ENCODE measurements around the gene PTPRK. TPM values are rescaled to one million over a fixed set of nuclear protein-coding genes. Genes with fewer than 3 reads are reported as not detected.

Gene PTPRK
- total and polyA plus RNA-seq, 7 donors, result 6.0 to 51.3 (median 46.7) TPM

DNA sequence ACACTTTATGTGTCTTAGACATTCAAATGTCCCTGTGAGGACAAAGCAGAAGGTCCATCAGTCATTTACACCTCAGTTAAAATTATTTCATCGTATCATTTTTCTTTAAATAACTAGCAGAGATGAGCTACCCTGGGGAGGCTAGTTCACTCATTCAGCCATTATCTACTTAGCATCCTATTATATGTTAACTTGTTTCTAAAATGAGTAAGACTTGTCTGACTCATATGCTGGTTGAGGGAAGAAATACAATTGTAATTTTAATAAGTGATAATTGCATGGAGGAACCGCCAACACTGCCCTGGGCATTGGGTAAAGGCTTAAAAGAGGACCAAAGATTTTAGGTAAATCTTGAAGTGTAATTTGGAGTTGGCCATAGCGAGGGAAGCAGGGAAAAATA is 12.4 kb upstream of the PTPRK start:
- TF ChIP-seq POLR2AphosphoS5 (IDR thresholded peaks at IDR 0.05), result no peak
- TF ChIP-seq EP300 (IDR thresholded peaks at IDR 0.05), result no peak
- TF ChIP-seq, protein P1, sequence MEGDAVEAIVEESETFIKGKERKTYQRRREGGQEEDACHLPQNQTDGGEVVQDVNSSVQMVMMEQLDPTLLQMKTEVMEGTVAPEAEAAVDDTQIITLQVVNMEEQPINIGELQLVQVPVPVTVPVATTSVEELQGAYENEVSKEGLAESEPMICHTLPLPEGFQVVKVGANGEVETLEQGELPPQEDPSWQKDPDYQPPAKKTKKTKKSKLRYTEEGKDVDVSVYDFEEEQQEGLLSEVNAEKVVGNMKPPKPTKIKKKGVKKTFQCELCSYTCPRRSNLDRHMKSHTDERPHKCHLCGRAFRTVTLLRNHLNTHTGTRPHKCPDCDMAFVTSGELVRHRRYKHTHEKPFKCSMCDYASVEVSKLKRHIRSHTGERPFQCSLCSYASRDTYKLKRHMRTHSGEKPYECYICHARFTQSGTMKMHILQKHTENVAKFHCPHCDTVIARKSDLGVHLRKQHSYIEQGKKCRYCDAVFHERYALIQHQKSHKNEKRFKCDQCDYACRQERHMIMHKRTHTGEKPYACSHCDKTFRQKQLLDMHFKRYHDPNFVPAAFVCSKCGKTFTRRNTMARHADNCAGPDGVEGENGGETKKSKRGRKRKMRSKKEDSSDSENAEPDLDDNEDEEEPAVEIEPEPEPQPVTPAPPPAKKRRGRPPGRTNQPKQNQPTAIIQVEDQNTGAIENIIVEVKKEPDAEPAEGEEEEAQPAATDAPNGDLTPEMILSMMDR (IDR thresholded peaks at IDR 0.05), result no peak
- TF ChIP-seq POLR2A (IDR thresholded peaks at IDR 0.05), result no peak
- H3K4me1 ChIP-seq, result peaks cover 0 to under 1% (median 0%) of the 10 kb centered on the region in 4 donors
- H3K9me3 ChIP-seq, result no peaks in the 10 kb centered on the region
- no peak for DNase-seq
- H3K27ac ChIP-seq, result no peak overlapping the region
- no peak overlapping the region for H3K4me3 ChIP-seq
- 72 to 94% methylated on average over 3 of the region's 3 CpGs for WGBS, 2 donors
- no peaks in the 10 kb centered on the region for H3K27me3 ChIP-seq
- no peaks in the 10 kb centered on the region for H3K36me3 ChIP-seq
- intact Hi-C loops (cut with DNase I), result no loop called here

DNA sequence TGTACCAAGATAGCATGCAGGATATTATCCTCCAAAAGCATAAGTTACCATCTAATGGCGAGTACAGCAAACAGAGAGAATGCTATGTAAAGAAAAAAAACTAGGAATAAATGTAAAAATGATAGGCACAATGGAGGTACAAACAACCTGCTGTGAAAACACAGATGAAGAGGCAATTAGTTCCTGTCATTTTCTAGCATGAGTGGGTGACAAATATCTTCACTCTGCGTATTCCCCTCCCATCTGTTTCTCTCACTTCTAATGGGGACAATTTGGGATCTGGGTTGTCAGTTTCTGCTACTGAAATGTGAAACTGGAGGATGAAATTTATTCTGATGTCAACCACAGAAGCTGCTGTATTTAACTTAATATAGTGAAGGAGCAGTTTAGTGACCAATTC is 11.7 kb upstream of the PTPRK start:
- Histone ChIP-seq H3K9me3 (no peaks in the 10 kb centered on the region), H3K4me3 (no peak overlapping the region), H3K4me1 (peaks cover 0 to 7% (median 0%) of the 10 kb centered on the region in 4 donors), H3K27me3 (no peaks in the 10 kb centered on the region), H3K27ac (no peak overlapping the region), H3K36me3 (no peaks in the 10 kb centered on the region)
- 91% methylated on average over 2 of the region's 2 CpGs for WGBS, 2 donors
- intact Hi-C loops (cut with DNase I), result no loop called here
- DNase-seq, result no peak
- TF ChIP-seq, protein P1 (IDR thresholded peaks at IDR 0.05), result no peak
- no peak for TF ChIP-seq POLR2AphosphoS5 (IDR thresholded peaks at IDR 0.05)
- TF ChIP-seq EP300 (IDR thresholded peaks at IDR 0.05), result no peak
- no peak for TF ChIP-seq POLR2A (IDR thresholded peaks at IDR 0.05)

DNA sequence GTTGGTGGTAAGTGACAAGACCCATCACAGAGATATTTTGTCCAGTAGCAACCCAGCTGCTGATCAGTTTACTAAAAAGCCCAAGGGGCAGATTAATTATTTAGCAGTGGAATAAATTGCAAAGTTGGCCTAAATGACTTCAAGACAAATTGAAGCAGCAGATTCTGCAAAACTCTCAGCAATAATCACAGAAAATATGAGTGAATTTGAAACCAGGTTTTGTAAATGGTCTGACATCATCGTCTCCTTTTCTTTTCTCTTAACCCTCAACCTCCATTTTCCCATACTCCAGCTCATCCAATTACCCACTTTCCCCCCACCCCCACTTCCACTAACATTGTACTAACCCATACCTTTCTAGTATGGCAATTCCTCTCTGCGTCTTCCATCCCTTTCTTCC is 11.3 kb upstream of the PTPRK start:
- intact Hi-C loops (cut with DNase I), result no loop called here
- 85 to 92% methylated on average over 2 of the region's 2 CpGs for WGBS, 2 donors
- Histone ChIP-seq H3K27ac (no peak overlapping the region), H3K4me1 (peaks cover 0 to 11% (median 0%) of the 10 kb centered on the region in 4 donors), H3K9me3 (no peaks in the 10 kb centered on the region), H3K36me3 (no peaks in the 10 kb centered on the region), H3K4me3 (no peak overlapping the region), H3K27me3 (no peaks in the 10 kb centered on the region)
- TF ChIP-seq EP300 (IDR thresholded peaks at IDR 0.05) (no peak), POLR2A (IDR thresholded peaks at IDR 0.05) (no peak)
- TF ChIP-seq, protein P1 (IDR thresholded peaks at IDR 0.05), result no peak
- no peak for DNase-seq

DNA sequence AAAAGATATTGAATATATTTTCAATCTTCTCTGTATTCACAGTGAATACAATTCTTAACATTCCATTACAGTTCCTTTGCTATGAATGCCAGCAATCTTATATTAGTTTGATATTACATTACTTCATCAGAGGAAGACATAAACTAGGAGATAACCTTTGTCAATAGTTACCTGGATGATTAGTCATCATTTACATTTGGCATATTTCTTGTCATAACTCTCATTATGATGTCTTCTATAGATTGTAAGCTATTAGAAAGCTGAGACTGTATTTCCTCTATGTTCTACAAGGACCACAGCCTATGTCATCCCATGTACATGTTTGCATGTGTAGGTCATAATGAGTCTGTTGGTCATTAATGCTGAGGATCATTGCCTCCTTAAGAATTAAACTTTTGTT is 7.8 kb upstream of the PTPRK start:
- intact Hi-C loops (cut with DNase I), result loop anchor here (10.0 kb wide), 2 partner anchors 393 to 533 kb away; no protein-coding TSS in a partner anchor
- H3K27me3 ChIP-seq, result no peaks in the 10 kb centered on the region
- H3K27ac ChIP-seq, result no peak overlapping the region
- TF ChIP-seq EP300 (IDR thresholded peaks at IDR 0.05), result no peak
- TF ChIP-seq POLR2AphosphoS5 (IDR thresholded peaks at IDR 0.05), result no peak
- TF ChIP-seq, protein P1 (IDR thresholded peaks at IDR 0.05), result no peak
- TF ChIP-seq POLR2A (IDR thresholded peaks at IDR 0.05), result no peak
- peaks cover 0 to 13% (median 0%) of the 10 kb centered on the region in 4 donors for H3K4me1 ChIP-seq
- no peak for DNase-seq
- no peaks in the 10 kb centered on the region for H3K36me3 ChIP-seq
- H3K9me3 ChIP-seq, result no peaks in the 10 kb centered on the region
- no peak overlapping the region for H3K4me3 ChIP-seq

DNA sequence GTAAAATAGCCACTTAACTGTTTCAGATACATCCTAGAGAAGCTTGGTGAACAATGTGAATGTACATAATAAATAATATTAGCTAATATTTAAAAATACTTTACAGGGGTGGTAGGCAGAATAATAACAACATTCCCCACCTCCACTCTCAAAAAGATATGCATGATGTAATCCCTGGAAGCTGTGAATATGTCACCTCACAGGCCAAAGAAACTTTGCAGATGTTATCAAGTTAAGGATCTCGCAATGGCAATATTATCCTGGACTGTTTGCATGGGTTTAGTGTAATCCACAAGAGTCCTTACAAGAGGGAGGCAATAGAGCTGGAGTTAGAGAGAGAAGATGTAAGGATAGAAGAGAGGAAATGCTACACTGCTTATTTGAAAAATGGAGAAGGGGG is 7.0 kb upstream of the PTPRK start:
- H3K9me3 ChIP-seq, result no peaks in the 10 kb centered on the region
- no peak for DNase-seq
- TF ChIP-seq, protein P1 (IDR thresholded peaks at IDR 0.05), result no peak
- no peak for TF ChIP-seq EP300 (IDR thresholded peaks at IDR 0.05)
- no peak for TF ChIP-seq POLR2AphosphoS5 (IDR thresholded peaks at IDR 0.05)
- TF ChIP-seq POLR2A (IDR thresholded peaks at IDR 0.05), result no peak
- no peak overlapping the region for H3K4me3 ChIP-seq
- no peak overlapping the region for H3K27ac ChIP-seq
- peaks cover 0 to 13% (median 0%) of the 10 kb centered on the region in 4 donors for H3K4me1 ChIP-seq
- no peaks in the 10 kb centered on the region for H3K27me3 ChIP-seq
- WGBS, 2 donors, result 75 to 87% methylated on average over 1 of the region's 1 CpG
- H3K36me3 ChIP-seq, result no peaks in the 10 kb centered on the region
- intact Hi-C loops (cut with DNase I), result loop anchor here (10.0 kb wide), 2 partner anchors 393 to 533 kb away; no protein-coding TSS in a partner anchor

All from sigmoid colon (tissue), 7 donors.